PC-3 (cell line): ENCODE data around the gene MPND. TPM values are rescaled to one million over a fixed set of nuclear protein-coding genes. Genes with fewer than 3 reads are reported as not detected.

Experiments
- ATAC-seq: fragments of 200-7000 bp; cut with Tn5 transposase; 2 replicates; pipeline ENCODE4 v1.9.1; 2020; ENCODE audit warnings: mild to moderate bottlenecking, moderate library complexity
- BruUV-seq: library from RNA; stranded (reverse); fragments of 400-500 nt; replicated peaks from 2 replicates; lab custom pipeline; 2021; lab: Mats Ljungman, UMichigan
- CTCF ChIA-PET: fragments of 300-600 bp; sonication (Branson Sonifier 250); formaldehyde crosslinking; loops from one replicate; lab custom pipeline; 2022; ENCODE audit warnings: antibody characterized with exemption; lab: Charles Lee
- POLR2A ChIA-PET: fragments of 300-600 bp; sonication (Branson Sonifier 250); formaldehyde crosslinking; loops from one replicate; lab custom pipeline; 2022; ENCODE audit warnings: antibody characterized with exemption; ENCODE audit not compliant: unreplicated experiment; lab: Charles Lee
- DNase-seq: peaks from one replicate; pipeline ENCODE4 v3.0.0-alpha.2; 2015
- H2AFZ ChIP-seq: fragments of 300-600 bp; sonication (generic); 2 replicates; pipeline ENCODE4 v1.6.0; 2016; ENCODE audit warnings: antibody characterized with exemption, low read length
- H3F3A ChIP-seq: fragments of 300-600 bp; sonication (generic); one replicate; pipeline ENCODE4 v1.6.0; 2017; ENCODE audit warnings: antibody characterized with exemption, low read length, control low read depth, mild to moderate bottlenecking; ENCODE audit not compliant: unreplicated experiment
- H3K27ac ChIP-seq: fragments of 300-600 bp; sonication (generic); 2 replicates; pipeline ENCODE4 v1.5.1; 2016; ENCODE audit warnings: mild to moderate bottlenecking, low read length
- H3K27me3 ChIP-seq: fragments of 300-600 bp; sonication (generic); 2 replicates; pipeline ENCODE4 v1.6.1; 2016; ENCODE audit warnings: low read length, mixed read lengths
- H3K36me3 ChIP-seq: fragments of 300-600 bp; sonication (generic); 2 replicates; pipeline ENCODE4 v1.6.1; 2016; ENCODE audit warnings: low read depth, mixed run types, low read length, mixed read lengths
- H3K4me1 ChIP-seq: fragments of 300-600 bp; sonication (generic); 2 replicates; pipeline ENCODE4 v1.5.1; 2016; ENCODE audit warnings: low read length; ENCODE audit not compliant: insufficient read depth
- H3K4me2 ChIP-seq: fragments of 300-600 bp; sonication (generic); 2 replicates; pipeline ENCODE4 v1.6.0; 2016; ENCODE audit warnings: low read length
- H3K4me3 ChIP-seq: fragments of 300-600 bp; sonication (generic); 2 replicates; pipeline ENCODE4 v1.5.1; 2016; ENCODE audit warnings: mild to moderate bottlenecking, low read length, mixed read lengths
- H3K79me2 ChIP-seq: fragments of 300-600 bp; sonication (generic); 2 replicates; pipeline ENCODE4 v1.6.1; 2017; ENCODE audit warnings: low read length, mixed read lengths
- H3K9ac ChIP-seq: fragments of 300-600 bp; sonication (generic); 2 replicates; pipeline ENCODE4 v1.6.0; 2016; ENCODE audit warnings: mild to moderate bottlenecking, low read length
- H3K9me2 ChIP-seq: fragments of 300-600 bp; sonication (generic); replicated peaks from 2 replicates; pipeline ENCODE4 v1.6.1; 2016; ENCODE audit warnings: mixed run types, low read length, mixed read lengths
- H3K9me3 ChIP-seq: fragments of 300-600 bp; sonication (generic); 2 replicates; pipeline ENCODE4 v1.6.1; 2016; ENCODE audit warnings: low read length, mixed read lengths
- H4K20me1 ChIP-seq: fragments of 300-600 bp; sonication (generic); 2 replicates; pipeline ENCODE4 v1.6.1; 2016; ENCODE audit warnings: low read length, mixed read lengths
- CTCF ChIP-seq: fragments of 300-600 bp; sonication (generic); conservative IDR thresholded peaks from 2 replicates; pipeline ENCODE4 v1.5.1; 2017; ENCODE audit warnings: antibody characterized with exemption, low read depth, mild to moderate bottlenecking, low read length
- EZH2 ChIP-seq: fragments of 300-600 bp; sonication (generic); IDR thresholded peaks from one replicate; pipeline ENCODE4 v1.6.1; 2017; ENCODE audit warnings: antibody characterized with exemption, mild to moderate bottlenecking, low read length; ENCODE audit not compliant: unreplicated experiment
- EZH2phosphoT487 ChIP-seq: fragments of 300-600 bp; sonication (generic); IDR thresholded peaks from 2 replicates; pipeline ENCODE4 v1.6.1; 2018; ENCODE audit warnings: mild to moderate bottlenecking, antibody characterized with exemption, low read length, borderline replicate concordance
- intact Hi-C: fragments of 100-400 bp; cut with micrococcal nuclease; formaldehyde crosslinking; loops from 2 replicates; pipeline ENCODE4 v1.9.0; 2023
- total RNA-seq: library from RNA; depleted of rRNA; stranded (reverse); fragments of >200 nt; gene quantifications from 2 replicates; pipeline ENCODE4 v1.2.3, GENCODE V29; 2014

The MPND gene
- total RNA-seq, 1 experiment from 2014 or later = 5.6 TPM

GRCh38 chr19:4334929-4335570 is 8.3 kb upstream of the MPND start:
- H2AFZ ChIP-seq = no peak overlapping the region
- no peaks in the 10 kb centered on the region for H3K27me3 ChIP-seq
- H4K20me1 ChIP-seq = no peaks in the 10 kb centered on the region
- intact Hi-C loops = no loop called here
- peaks cover 7% of the 10 kb centered on the region; the same call in 1 of the 2 replicates for H3K79me2 ChIP-seq
- ATAC-seq (no peak), DNase-seq (no peak)
- no peaks in the 10 kb centered on the region for H3K9me2 ChIP-seq
- TF ChIP-seq EZH2 (no peak), CTCF (no peak), EZH2phosphoT487 (no peak)
- no peaks in the 10 kb centered on the region for H3K9me3 ChIP-seq
- no peaks in the 10 kb centered on the region for H3K4me1 ChIP-seq
- H3K4me2 ChIP-seq = no peak overlapping the region
- BruUV-seq = no TSS peak
- no peak overlapping the region for H3K9ac ChIP-seq
- H3F3A ChIP-seq = no peaks in the 10 kb centered on the region
- ChIA-PET CTCF (no interaction called here), POLR2A (no interaction called here)
- H3K36me3 ChIP-seq = no peaks in the 10 kb centered on the region
- H3K27ac ChIP-seq = no peak overlapping the region
- no peak overlapping the region for H3K4me3 ChIP-seq

- BruUV-seq = TSS peak; percentile 38
- H3F3A ChIP-seq = no peaks in the 10 kb centered on the region
- no peaks in the 10 kb centered on the region for H3K27me3 ChIP-seq
- H2AFZ ChIP-seq = peak overlapping the region; percentile 90
- intact Hi-C loops = no loop called here
- peak overlapping the region; percentile 88 for H3K4me3 ChIP-seq
- CTCF ChIA-PET = no interaction called here
- no peak for ATAC-seq
- H3K27ac ChIP-seq = peak overlapping the region; percentile 56
- H3K79me2 ChIP-seq = peaks cover 7% of the 10 kb centered on the region; the same call in 1 of the 2 replicates
- no peaks in the 10 kb centered on the region for H4K20me1 ChIP-seq
- H3K36me3 ChIP-seq = no peaks in the 10 kb centered on the region
- H3K9me3 ChIP-seq = no peaks in the 10 kb centered on the region
- peak; percentile 15 for DNase-seq
- H3K9ac ChIP-seq = peak overlapping the region; percentile 71
- POLR2A ChIA-PET = no interaction called here
- no peaks in the 10 kb centered on the region for H3K4me1 ChIP-seq
- H3K9me2 ChIP-seq = no peaks in the 10 kb centered on the region
- TF ChIP-seq EZH2 (no peak), EZH2phosphoT487 (no peak), CTCF (no peak)
- peak overlapping the region; percentile 98 for H3K4me2 ChIP-seq
These were observed 5.4 kb upstream of the MPND start for GRCh38 chr19:4337906-4338440.
